Choroid plexus epithelial cell (primary cell): ENCODE data around the gene STK40.

Source experiments
- DNase-seq: peaks from one replicate; pipeline ENCODE4 v3.0.0-alpha.2; 2010; ENCODE audit warnings: low read depth
- H3K4me3 ChIP-seq: 2 replicates; pipeline ENCODE4 v1.5.1; 2011; ENCODE audit warnings: low read depth, mild to moderate bottlenecking, control low read depth, low read length, moderate library complexity
- TF ChIP-seq, protein P1 (sequence below): conservative IDR thresholded peaks from 2 replicates; pipeline ENCODE4 v1.5.1; 2011; ENCODE audit warnings: low read depth, mild to moderate bottlenecking, control low read depth, inconsistent platforms, low read length, moderate library complexity

The STK40 gene

DNA sequence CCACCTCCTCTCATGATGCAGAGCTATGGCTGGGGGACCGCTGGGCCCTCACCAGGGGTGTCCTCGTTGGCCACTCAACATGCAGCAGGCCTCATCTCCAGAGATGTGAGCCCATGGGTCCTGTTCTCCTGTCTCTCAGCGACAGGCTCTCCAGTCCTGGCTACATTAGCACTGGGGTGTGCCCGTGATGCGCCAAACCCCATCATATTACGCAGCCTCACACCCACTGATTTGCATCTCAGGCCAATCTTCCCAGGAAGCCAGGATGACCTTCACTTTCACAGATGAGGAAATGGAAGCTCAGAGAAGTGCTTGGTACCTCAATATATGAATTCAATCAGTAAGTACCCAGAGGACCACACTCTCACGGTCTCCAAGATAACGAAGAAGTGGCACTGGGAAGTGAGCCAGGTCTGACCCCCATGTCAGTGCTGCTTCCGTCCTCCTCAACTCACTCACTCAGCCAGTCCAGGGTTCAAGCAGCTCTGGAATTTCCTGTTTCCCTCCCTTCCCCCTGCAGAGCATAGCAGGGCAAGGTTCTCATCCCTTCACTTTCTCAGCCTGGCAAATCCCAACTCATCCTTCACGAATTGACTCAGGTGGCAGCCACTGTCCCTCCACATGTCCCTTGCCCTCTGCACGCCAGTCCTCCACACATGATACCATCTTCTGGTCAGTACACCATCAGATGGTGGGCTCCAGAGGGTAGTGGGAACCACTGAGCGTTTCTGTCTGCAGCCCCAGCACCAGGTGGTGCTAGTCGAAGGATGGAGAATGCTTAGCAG is 33.4 kb downstream of the STK40 start:
- TF ChIP-seq, protein P1, sequence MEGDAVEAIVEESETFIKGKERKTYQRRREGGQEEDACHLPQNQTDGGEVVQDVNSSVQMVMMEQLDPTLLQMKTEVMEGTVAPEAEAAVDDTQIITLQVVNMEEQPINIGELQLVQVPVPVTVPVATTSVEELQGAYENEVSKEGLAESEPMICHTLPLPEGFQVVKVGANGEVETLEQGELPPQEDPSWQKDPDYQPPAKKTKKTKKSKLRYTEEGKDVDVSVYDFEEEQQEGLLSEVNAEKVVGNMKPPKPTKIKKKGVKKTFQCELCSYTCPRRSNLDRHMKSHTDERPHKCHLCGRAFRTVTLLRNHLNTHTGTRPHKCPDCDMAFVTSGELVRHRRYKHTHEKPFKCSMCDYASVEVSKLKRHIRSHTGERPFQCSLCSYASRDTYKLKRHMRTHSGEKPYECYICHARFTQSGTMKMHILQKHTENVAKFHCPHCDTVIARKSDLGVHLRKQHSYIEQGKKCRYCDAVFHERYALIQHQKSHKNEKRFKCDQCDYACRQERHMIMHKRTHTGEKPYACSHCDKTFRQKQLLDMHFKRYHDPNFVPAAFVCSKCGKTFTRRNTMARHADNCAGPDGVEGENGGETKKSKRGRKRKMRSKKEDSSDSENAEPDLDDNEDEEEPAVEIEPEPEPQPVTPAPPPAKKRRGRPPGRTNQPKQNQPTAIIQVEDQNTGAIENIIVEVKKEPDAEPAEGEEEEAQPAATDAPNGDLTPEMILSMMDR: peak; percentile 44
- DNase-seq: peak; percentile 49
- no peak overlapping the region for H3K4me3 ChIP-seq

DNA sequence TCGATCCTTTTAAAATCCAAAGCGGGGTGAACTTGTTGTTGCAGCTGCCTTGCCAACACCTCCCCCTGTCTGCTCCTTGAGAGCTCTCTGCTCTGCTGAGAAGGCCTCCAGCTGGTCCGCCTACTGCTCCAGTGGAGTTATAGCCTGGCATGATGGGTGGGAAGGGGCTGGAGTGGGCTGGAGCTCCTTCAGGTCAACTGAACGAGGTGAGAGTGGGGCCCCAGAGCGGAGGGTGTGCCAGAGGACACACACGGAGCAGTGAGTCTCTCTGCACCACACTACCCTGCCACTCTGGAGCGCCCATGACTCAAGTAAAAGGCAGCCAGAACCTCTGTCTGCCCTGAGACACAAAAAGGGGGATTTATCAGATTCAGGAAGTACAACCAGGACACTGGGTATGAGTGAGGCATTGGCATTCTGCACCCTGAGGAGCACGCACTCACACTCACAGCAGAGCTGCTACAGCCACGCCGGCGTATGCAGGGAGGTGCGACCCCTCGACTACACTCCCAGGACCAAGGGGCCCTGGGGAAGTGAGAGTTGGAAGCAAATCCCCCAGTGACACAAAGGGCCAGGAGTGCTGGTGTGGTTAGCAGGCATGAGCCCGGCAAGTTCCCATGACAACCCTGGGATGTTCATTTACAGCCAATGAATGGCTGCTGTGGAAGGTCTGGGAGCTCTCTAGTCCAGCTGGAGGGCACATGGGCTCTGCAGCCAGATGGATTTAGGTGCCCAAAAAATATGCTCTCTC is 34.3 kb downstream of the STK40 start:
- TF ChIP-seq, protein P1: peak; percentile 46
- DNase-seq: peak; percentile 84
- H3K4me3 ChIP-seq: no peak overlapping the region

DNA sequence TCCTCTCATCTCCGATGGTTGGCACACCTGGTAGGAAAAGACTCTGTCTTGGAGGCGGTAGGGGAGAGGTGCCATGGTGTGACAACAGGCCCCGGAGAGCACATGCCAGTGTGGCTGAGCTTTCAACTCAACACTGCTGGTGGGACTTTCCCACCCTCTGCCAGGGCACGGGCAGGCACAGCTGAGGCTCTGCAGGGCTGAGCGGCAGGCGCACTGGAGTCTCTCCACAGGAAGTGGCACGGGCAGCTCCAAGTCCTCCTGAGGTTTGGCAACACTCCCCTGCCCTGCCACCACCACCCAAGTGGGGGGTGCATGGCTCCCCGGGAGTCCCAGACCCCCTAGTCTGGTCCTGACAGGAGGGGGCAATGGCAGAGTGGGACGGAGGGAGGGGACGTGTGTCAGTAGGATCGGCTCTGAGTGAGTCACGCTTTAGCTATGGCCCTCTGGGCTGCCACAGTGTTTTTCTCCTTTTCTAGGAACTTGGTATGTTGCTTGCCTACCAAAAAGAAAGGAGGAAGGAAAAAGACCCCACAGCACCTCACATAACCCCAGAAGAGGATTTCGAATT is 35.0 kb downstream of the STK40 start:
- no peak overlapping the region for H3K4me3 ChIP-seq
- peak; percentile 78 for DNase-seq

DNA sequence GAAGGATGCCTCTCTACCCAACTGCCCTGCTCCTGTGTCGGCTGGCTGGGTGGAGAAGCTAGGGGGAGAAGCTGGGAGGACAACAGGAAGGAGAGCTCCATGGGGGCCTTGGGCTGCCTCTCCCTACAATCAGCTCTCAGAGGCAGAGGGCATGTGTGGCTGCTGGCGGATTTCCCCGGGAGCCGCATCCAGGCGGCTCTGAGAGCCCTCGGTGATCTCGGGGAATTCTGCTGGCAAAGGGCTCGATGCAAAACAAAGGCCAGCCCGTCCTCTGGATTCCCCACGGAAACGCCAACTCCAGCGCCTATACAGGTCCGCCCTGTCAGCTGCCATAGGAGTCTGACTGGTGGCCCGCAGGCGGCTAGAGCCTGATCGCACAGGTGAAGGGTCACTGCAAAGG is 35.9 kb downstream of the STK40 start:
- TF ChIP-seq, protein P1: no peak
- no peak overlapping the region for H3K4me3 ChIP-seq
- DNase-seq: peak; percentile 37

More for the DNA sequence above, 35.0 kb downstream of the STK40 start:
- TF ChIP-seq, protein P1: no peak

DNA sequence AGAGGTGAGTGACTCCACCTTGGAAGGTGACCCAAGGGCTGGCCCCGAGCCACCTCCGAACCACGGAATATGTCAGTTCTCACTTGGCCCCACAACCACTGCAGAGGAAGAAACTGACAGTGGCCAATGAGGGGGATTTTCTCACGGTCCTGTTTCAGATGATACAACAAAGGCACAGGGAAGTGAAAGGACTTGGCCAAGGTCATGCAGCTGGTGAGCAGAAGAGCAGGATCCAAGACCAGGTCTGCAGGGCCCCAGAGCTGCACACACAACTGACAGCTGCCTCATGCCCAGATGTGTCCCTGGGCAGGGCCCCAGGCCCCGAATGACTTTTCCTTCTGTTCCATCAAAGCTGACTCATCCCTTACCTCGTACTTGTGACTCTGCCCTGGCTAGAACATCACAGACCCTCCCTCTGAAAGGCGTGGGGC is 36.5 kb downstream of the STK40 start:
- TF ChIP-seq, protein P1: no peak
- H3K4me3 ChIP-seq: no peak overlapping the region
- DNase-seq: peak; percentile 46

DNA sequence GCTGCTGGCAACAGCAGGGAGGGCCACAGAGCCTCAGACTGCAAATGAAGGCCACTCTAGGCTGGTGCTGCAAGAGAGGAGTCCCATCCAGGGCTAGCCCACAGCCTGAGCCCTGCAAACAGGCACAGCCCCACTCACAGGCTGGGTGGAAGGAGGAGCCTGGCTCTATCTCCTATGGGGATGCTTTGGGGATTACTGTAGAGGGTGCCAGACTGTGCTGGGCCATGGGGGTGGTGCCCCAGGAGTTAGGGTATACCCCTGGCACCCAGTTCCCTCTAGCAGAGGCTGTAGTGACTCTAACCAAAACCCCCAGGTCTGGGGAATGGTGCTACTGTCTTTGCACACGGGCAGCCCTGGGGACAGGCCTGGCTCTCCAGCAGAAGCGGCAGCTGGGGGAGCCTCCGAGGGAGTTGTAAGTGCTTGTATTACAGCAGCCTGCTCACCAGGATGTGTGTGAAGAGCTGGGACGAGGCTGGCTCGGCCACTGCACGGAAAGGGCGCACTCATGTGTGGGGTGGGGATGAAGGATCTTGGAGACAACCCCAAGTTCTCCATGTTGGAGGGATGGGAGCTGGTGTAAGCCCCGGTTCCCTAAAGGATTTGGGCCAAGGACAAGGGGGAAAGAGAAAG is 38.9 kb downstream of the STK40 start:
- TF ChIP-seq, protein P1: no peak
- no peak for DNase-seq
- no peak overlapping the region for H3K4me3 ChIP-seq
